Activated CD8-positive, alpha-beta T cell treated with anti-CD3 and anti-CD28 coated beads for 36 hours (primary cell): ENCODE measurements around the gene KDM1A. TPM values are rescaled to one million over a fixed set of nuclear protein-coding genes. Genes with fewer than 3 reads are reported as not detected.

Experiments used
- ATAC-seq: fragments of 200-7000 bp; cut with Tn5 transposase; one replicate; pipeline ENCODE4 v1.10.0; 2021; ENCODE audit warnings: mild to moderate bottlenecking, moderate library complexity
- CTCF ChIA-PET: fragments of 350-600 bp; sonication (Branson Sonifier 250); formaldehyde crosslinking; loops from one replicate; lab custom pipeline; 2021; ENCODE audit warnings: antibody characterized with exemption; lab: Charles Lee
- POLR2A ChIA-PET: fragments of 350-600 bp; sonication (Branson Sonifier 250); formaldehyde crosslinking; loops from one replicate; lab custom pipeline; 2021; ENCODE audit warnings: antibody characterized with exemption; lab: Charles Lee
- DNase-seq: peaks from one replicate; pipeline ENCODE4 v3.0.0-alpha.2; 2020
- H3K27ac Mint-ChIP-seq: one replicate; pipeline ENCODE4 v1.8.0; 2021; ENCODE audit warnings: mild to moderate bottlenecking, mixed read lengths
- H3K27me3 Mint-ChIP-seq: one replicate; pipeline ENCODE4 v1.8.0; 2021; ENCODE audit warnings: mixed read lengths
- H3K36me3 Mint-ChIP-seq: one replicate; pipeline ENCODE4 v1.8.0; 2021; ENCODE audit warnings: low read depth, mixed read lengths
- H3K4me1 Mint-ChIP-seq: one replicate; pipeline ENCODE4 v1.8.0; 2021; ENCODE audit warnings: low read depth, mixed read lengths
- H3K4me3 Mint-ChIP-seq: one replicate; pipeline ENCODE4 v1.8.0; 2021; ENCODE audit warnings: mild to moderate bottlenecking, moderate library complexity, mixed read lengths
- H3K9me3 Mint-ChIP-seq: one replicate; pipeline ENCODE4 v1.8.0; 2021; ENCODE audit warnings: mixed read lengths
- intact Hi-C: fragments of 100-400 bp; cut with micrococcal nuclease; formaldehyde crosslinking; loops from one replicate; pipeline ENCODE4 v1.10.0; 2022
- total RNA-seq, 2 experiments: library from RNA; stranded (reverse); gene quantifications; one replicate each; pipeline ENCODE4 v1.2.3, GENCODE V29; 2021
- TF ChIP-seq, protein P1 (sequence below): fragments of 200-600 bp; IDR thresholded peaks from one replicate; pipeline ENCODE4 v1.8.0; 2022; ENCODE audit warnings: antibody characterized with exemption, mild to moderate bottlenecking

KDM1A gene
- total RNA-seq, 2 experiments from 2014 or later = 75.2 to 77.7 TPM

DNA sequence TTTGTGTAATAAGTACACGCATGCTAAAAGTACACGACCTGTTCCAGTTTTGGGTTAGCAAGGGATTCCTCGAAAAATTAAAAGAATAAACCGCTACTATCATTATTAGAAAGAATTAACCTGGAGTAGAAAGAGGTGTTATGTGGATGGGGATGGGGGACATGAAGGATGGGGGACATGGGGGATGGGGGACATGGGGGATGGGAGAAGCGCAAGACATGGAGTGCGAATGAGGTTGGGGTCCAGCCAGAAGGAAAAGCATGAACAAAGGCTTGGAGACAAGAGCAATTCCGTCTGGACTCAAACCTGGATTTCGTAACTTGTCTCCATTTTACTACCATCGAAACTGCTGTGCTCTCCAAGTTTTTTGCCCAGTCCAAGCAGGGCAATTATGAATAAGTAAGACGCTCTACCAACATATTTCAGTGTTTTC, 591 bp upstream of the KDM1A start:
- ChIA-PET POLR2A (interaction anchor here (0.6 to 1.5 kb wide), 2 partner anchors 29 to 151 kb away, joined by 3 to 6 read pairs; partner anchors contain the start of gene LUZP1), CTCF (interaction anchor here (2.3 kb wide), 1 partner anchor 166 kb away, joined by 11 read pairs; no protein-coding TSS in a partner anchor)
- Mint-ChIP-seq H3K27ac (peak overlapping the region; percentile 90), H3K4me3 (peak overlapping the region; percentile 93), H3K36me3 (peaks cover 17% of the 10 kb centered on the region), H3K27me3 (no peaks in the 10 kb centered on the region), H3K4me1 (peaks cover 32% of the 10 kb centered on the region), H3K9me3 (peaks cover 9% of the 10 kb centered on the region)
- intact Hi-C loops = no loop called here
- DNase-seq = peak; percentile 3
- ATAC-seq = no peak
- TF ChIP-seq, protein P1, sequence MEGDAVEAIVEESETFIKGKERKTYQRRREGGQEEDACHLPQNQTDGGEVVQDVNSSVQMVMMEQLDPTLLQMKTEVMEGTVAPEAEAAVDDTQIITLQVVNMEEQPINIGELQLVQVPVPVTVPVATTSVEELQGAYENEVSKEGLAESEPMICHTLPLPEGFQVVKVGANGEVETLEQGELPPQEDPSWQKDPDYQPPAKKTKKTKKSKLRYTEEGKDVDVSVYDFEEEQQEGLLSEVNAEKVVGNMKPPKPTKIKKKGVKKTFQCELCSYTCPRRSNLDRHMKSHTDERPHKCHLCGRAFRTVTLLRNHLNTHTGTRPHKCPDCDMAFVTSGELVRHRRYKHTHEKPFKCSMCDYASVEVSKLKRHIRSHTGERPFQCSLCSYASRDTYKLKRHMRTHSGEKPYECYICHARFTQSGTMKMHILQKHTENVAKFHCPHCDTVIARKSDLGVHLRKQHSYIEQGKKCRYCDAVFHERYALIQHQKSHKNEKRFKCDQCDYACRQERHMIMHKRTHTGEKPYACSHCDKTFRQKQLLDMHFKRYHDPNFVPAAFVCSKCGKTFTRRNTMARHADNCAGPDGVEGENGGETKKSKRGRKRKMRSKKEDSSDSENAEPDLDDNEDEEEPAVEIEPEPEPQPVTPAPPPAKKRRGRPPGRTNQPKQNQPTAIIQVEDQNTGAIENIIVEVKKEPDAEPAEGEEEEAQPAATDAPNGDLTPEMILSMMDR = no peak

DNA sequence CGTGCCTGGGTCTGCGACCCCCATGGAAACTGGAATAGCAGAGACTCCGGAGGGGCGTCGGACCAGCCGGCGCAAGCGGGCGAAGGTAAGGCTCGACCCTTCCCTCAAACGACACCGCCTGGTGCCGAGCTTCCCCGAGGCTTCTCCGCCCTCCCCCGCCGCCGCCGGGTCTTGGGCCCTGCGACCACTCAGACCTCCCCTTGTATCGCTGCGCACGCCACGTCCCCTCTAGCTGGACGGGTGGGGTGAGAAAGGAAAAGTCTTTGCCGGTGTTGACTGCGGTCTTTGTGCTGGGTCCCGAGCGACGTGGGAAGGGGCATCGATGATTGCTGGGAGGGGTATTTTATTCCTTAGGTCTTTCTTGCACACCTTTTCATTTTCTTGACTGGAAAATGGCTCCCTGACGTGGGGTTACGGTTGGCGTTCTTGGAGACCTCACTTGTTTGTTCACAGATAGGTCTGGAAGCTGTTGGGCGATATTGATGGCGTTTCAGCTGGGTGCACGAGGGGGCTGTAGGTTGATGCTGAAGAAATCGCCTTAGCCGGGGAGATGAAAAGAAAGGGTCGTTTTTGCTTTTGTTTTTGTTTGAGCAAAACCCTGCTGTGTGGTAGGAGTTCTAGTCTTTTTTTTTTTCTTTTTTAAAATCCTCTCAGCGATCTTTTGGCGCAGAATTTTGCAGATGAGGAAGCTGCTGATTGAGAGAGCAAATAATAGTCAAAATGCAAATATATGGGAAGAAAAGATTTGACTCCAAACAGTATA, 776 bp downstream of the KDM1A start:
- H3K9me3 Mint-ChIP-seq = peaks cover 9% of the 10 kb centered on the region
- TF ChIP-seq, protein P1 = no peak
- POLR2A ChIA-PET = interaction anchor here (0.6 to 1.5 kb wide), 4 partner anchors 10 to 149 kb away, joined by 3 to 6 read pairs (median 3); partner anchors contain the start of gene LUZP1
- peaks cover 21% of the 10 kb centered on the region for H3K36me3 Mint-ChIP-seq
- ATAC-seq (peak; percentile 25), DNase-seq (peak; percentile 39)
- CTCF ChIA-PET = interaction anchor here (1.0 to 2.3 kb wide), 2 partner anchors 18 to 164 kb away, joined by 3 to 11 read pairs; no protein-coding TSS in a partner anchor
- H3K4me1 Mint-ChIP-seq = peaks cover 38% of the 10 kb centered on the region
- H3K27ac Mint-ChIP-seq = peak overlapping the region; percentile 85
- H3K4me3 Mint-ChIP-seq = peak overlapping the region; percentile 93
- H3K27me3 Mint-ChIP-seq = no peaks in the 10 kb centered on the region
- intact Hi-C loops = no loop called here

DNA sequence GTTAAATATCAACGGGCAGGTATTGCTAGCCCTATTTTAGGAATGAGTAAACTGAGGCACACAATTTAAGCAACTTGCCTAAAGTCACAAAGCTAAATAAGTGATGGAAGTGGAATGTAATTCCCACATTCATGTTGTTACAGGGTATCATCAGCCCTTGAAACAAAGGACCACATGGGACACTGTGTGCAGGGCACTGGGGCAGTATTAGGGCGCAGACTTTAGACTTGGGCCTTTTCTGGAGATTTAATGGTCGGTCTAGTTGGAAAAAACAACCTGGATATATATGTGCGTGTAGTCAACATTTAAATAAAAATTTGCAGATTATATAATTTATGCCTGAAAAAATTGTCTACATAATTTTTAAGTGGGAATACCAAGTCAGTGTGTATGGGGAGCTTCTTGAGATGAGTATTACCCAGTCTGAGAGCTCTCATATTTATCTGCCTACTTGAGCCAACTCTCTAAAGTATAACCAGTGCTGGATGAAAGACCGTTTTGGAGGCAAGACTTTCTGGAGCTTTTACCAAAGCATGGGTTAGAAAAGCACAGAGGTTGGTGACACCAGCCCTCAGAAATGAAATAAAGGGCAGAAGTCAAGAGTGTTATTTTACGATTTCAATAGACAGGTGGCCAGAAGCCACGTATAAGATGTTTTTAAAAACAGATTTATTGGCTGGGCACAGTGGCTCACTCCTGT, 1.6 kb downstream of the KDM1A start:
- Mint-ChIP-seq H3K27ac (peak overlapping the region; percentile 85), H3K4me1 (peaks cover 41% of the 10 kb centered on the region), H3K36me3 (peaks cover 21% of the 10 kb centered on the region), H3K27me3 (no peaks in the 10 kb centered on the region), H3K9me3 (peaks cover 9% of the 10 kb centered on the region), H3K4me3 (peak overlapping the region; percentile 93)
- no peak for DNase-seq
- ChIA-PET POLR2A (interaction anchor here (1.2 kb wide), 1 partner anchor 11 kb away, joined by 3 read pairs; no protein-coding TSS in a partner anchor), CTCF (interaction anchor here (1.0 to 2.3 kb wide), 3 partner anchors 11 to 163 kb away, joined by 3 to 11 read pairs (median 3); no protein-coding TSS in a partner anchor)
- intact Hi-C loops = no loop called here
- no peak for ATAC-seq
- TF ChIP-seq, protein P1 = no peak

DNA sequence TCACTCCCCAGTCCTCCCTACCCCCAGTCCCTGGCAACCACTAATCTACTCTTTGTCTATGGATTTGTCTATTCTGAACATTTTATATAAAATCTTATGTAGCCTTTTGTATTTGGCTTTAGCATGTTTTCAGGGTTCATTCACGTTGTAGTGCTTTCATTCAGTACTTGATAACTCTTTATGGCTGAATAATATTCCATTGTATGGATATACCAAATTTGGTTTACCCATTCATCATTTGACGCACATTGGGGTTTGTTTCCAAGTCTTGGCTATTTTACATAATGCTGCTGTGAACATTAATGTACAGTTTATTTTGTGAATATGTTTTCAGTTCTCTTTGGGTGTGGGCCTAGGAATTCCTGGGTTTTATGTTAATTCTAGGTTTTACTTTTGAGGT, 2.6 kb downstream of the KDM1A start:
- ChIA-PET POLR2A (no interaction called here), CTCF (no interaction called here)
- Mint-ChIP-seq H3K27me3 (no peaks in the 10 kb centered on the region), H3K4me3 (no peak overlapping the region), H3K9me3 (peaks cover 9% of the 10 kb centered on the region), H3K4me1 (peaks cover 50% of the 10 kb centered on the region), H3K36me3 (peaks cover 21% of the 10 kb centered on the region), H3K27ac (no peak overlapping the region)
- TF ChIP-seq, protein P1 = no peak
- intact Hi-C loops = no loop called here
- DNase-seq (no peak), ATAC-seq (no peak)
